GM12878 (cell line): ENCODE measurements around the gene TCP11L1. TPM values are rescaled to one million over a fixed set of nuclear protein-coding genes. Genes with fewer than 3 reads are reported as not detected.
A peak's percentile ranks its signal among the peaks of the same experiment; 100 is the strongest.

Experiments used
- ATAC-seq: fragments of 200-7000 bp; cut with Tn5 transposase; 3 replicates; pipeline ENCODE4 v1.9.1; 2020; ENCODE audit warnings: mild to moderate bottlenecking, moderate library complexity
- BruUV-seq: library from RNA; stranded (reverse); fragments of 400-500 nt; replicated peaks from 2 replicates; lab custom pipeline; 2021; lab: Mats Ljungman, UMichigan
- CTCF ChIA-PET: fragments of 300-600 bp; sonication (Branson Sonifier 250); formaldehyde crosslinking; extraction: SDS; loops from one replicate; lab custom pipeline; 2021; ENCODE audit warnings: inconsistent platforms; lab: Yijun Ruan, JAX
- POLR2A ChIA-PET: fragments of 350-600 bp; formaldehyde crosslinking; extraction: SDS; loops from one replicate; lab custom pipeline; 2021; ENCODE audit warnings: inconsistent platforms; lab: Charles Lee
- RAD21 ChIA-PET: fragments of 300-600 bp; sonication (Branson Sonifier 250); formaldehyde crosslinking; loops from one replicate; lab custom pipeline; 2023; ENCODE audit warnings: antibody characterized with exemption; ENCODE audit not compliant: unreplicated experiment; lab: Charles Lee
- SMC1A ChIA-PET: fragments of 300-600 bp; sonication (Branson Sonifier 250); formaldehyde crosslinking; loops from one replicate; lab custom pipeline; 2023; ENCODE audit not compliant: unreplicated experiment, uncharacterized antibody; lab: Charles Lee
- DNase-seq: peaks from one replicate; pipeline ENCODE4 v3.0.0-alpha.2; 2011; ENCODE audit warnings: low read depth, low spot score
- FAIRE-seq: peaks from 3 replicates; lab custom pipeline; 2011; peaks lifted over from hg19 to GRCh38; lab: Jason Lieb, UNC
- H2AFZ ChIP-seq: 2 replicates; pipeline ENCODE4 v1.6.0; 2011; ENCODE audit warnings: low read depth, low read length, control low read depth; ENCODE audit not compliant: control insufficient read depth
- H3K27ac ChIP-seq: 2 replicates; pipeline ENCODE4 v1.5.1; 2011; ENCODE audit warnings: control low read depth; ENCODE audit not compliant: control insufficient read depth, insufficient read depth
- H3K27me3 ChIP-seq, 2 experiments: replicated peaks in 1 of 2; 2 replicates each; pipeline versions ENCODE4 v1.6.0 to v1.6.1; 2011; ENCODE audit warnings: low read length in 1 of 2; ENCODE audit not compliant: control insufficient read depth in 2 of 2, insufficient read depth in 2 of 2
- H3K36me3 ChIP-seq, 2 experiments: 2 replicates each; pipeline ENCODE4 v1.5.1; 2011; ENCODE audit warnings: low read length in 1 of 2; ENCODE audit not compliant: control insufficient read depth in 2 of 2, insufficient read depth in 2 of 2
- H3K4me1 ChIP-seq: 2 replicates; pipeline ENCODE4 v1.6.1; 2011; ENCODE audit warnings: mild to moderate bottlenecking, low read length, moderate library complexity, mixed read lengths; ENCODE audit not compliant: control insufficient read depth, insufficient read depth
- H3K4me2 ChIP-seq: 2 replicates; pipeline ENCODE4 v1.6.0; 2011; ENCODE audit warnings: control low read depth; ENCODE audit not compliant: control insufficient read depth, insufficient read depth
- H3K4me3 ChIP-seq: fragments of 200-600 bp; sonication (generic); 2 replicates; pipeline ENCODE4 v1.5.1; 2016
- H3K79me2 ChIP-seq: 2 replicates; pipeline ENCODE4 v1.6.0; 2011; ENCODE audit warnings: low read length; ENCODE audit not compliant: control insufficient read depth, insufficient read depth
- H3K9ac ChIP-seq: 2 replicates; pipeline ENCODE4 v1.8.0; 2011; ENCODE audit warnings: low read length, control low read depth, mixed read lengths; ENCODE audit not compliant: control insufficient read depth, insufficient read depth
- H3K9me3 ChIP-seq: replicated peaks from 3 replicates; pipeline ENCODE4 v1.5.1; 2011; ENCODE audit warnings: mild to moderate bottlenecking, low read length; ENCODE audit not compliant: control insufficient read depth, insufficient read depth
- H4K20me1 ChIP-seq: 2 replicates; pipeline ENCODE4 v1.6.0; 2011; ENCODE audit not compliant: control insufficient read depth, insufficient read depth
- BHLHE40 ChIP-seq, 2 experiments: fragments of 450-650 bp in 1 of 2; IDR thresholded peaks; 2 replicates each; pipeline ENCODE4 v1.6.1; 2011 to 2017; ENCODE audit warnings: low read depth in 2 of 2, borderline replicate concordance in 1 of 2, improper control_type of control experiment in 1 of 2, low read length in 1 of 2, mild to moderate bottlenecking in 1 of 2
- BMI1 ChIP-seq: fragments of 450-650 bp; IDR thresholded peaks from 2 replicates; pipeline ENCODE4 v1.6.1; 2016; ENCODE audit warnings: mild to moderate bottlenecking, moderate library complexity, borderline replicate concordance
- CBX3 ChIP-seq: fragments of 200-600 bp; sonication (generic); IDR thresholded peaks from 2 replicates; pipeline ENCODE4 v1.6.1; 2016; ENCODE audit warnings: low read depth, borderline replicate concordance
- CHD1 ChIP-seq: IDR thresholded peaks from 2 replicates; pipeline ENCODE4 v1.6.1; 2012; ENCODE audit warnings: low read depth, low read length, improper control_type of control experiment
- CHD4 ChIP-seq: fragments of 200-600 bp; sonication (generic); IDR thresholded peaks from 2 replicates; pipeline ENCODE4 v1.6.1; 2016; ENCODE audit warnings: mild to moderate bottlenecking
- HDGF ChIP-seq: fragments of 450-650 bp; IDR thresholded peaks from 2 replicates; pipeline ENCODE4 v1.6.1; 2016; ENCODE audit warnings: antibody characterized with exemption
- KDM1A ChIP-seq: fragments of 200-600 bp; sonication (generic); IDR thresholded peaks from 2 replicates; pipeline ENCODE4 v1.6.1; 2016; ENCODE audit warnings: borderline replicate concordance
- MEF2A ChIP-seq: IDR thresholded peaks from 2 replicates; pipeline ENCODE4 v1.6.1; 2011; ENCODE audit warnings: low read depth, mild to moderate bottlenecking, low read length, moderate library complexity; ENCODE audit not compliant: insufficient read depth
- MEF2B ChIP-seq: fragments of 450-650 bp; IDR thresholded peaks from 2 replicates; pipeline ENCODE4 v1.6.1; 2018; ENCODE audit warnings: mild to moderate bottlenecking, moderate library complexity; ENCODE audit not compliant: partially characterized antibody, poor library complexity, severe bottlenecking
- MYB ChIP-seq: fragments of 150-350 bp; IDR thresholded peaks from 2 replicates; pipeline ENCODE4 v1.6.1; 2014; ENCODE audit warnings: mild to moderate bottlenecking, low read depth, low read length, borderline replicate concordance
- RELA ChIP-seq: fragments of 450-650 bp; IDR thresholded peaks from 2 replicates; pipeline ENCODE4 v1.8.0; 2014; ENCODE audit warnings: borderline replicate concordance; ENCODE audit not compliant: partially characterized antibody
- RUNX3 ChIP-seq: IDR thresholded peaks from 2 replicates; pipeline ENCODE4 v1.6.1; 2012; ENCODE audit warnings: low read length, inconsistent platforms
- SMC3 ChIP-seq: IDR thresholded peaks from 2 replicates; pipeline ENCODE4 v1.6.1; 2011; ENCODE audit warnings: low read length, improper control_type of control experiment, borderline replicate concordance
- SREBF1 ChIP-seq: IDR thresholded peaks from 2 replicates; pipeline ENCODE4 v1.6.1; 2012; ENCODE audit warnings: mild to moderate bottlenecking, low read length
- SUZ12 ChIP-seq: fragments of 200-600 bp; sonication (generic); IDR thresholded peaks from one replicate; pipeline ENCODE4 v1.6.1; 2018; ENCODE audit warnings: antibody characterized with exemption, mild to moderate bottlenecking; ENCODE audit not compliant: unreplicated experiment
- ZNF207 ChIP-seq: fragments of 450-650 bp; IDR thresholded peaks from 2 replicates; pipeline ENCODE4 v1.6.1; 2014; ENCODE audit warnings: antibody characterized with exemption, mild to moderate bottlenecking, borderline replicate concordance
- WGBS: methylation state at CpG from one replicate; pipeline ENCODE4 v1.1.6; 2016; ENCODE audit warnings: low lambda C conversion rate; ENCODE audit not compliant: insufficient replicate concordance, insufficient coverage; ENCODE audit errors: missing lambda C conversion rate; 5-methylcytosine and 5-hydroxymethylcytosine counted together
- in situ Hi-C: fragments of 300-500 bp; cut with MboI; formaldehyde crosslinking; loops from 9 replicates; pipeline ENCODE4 v1.14.3; 2018; ENCODE audit warnings: mixed read lengths
- intact Hi-C: fragments of 100-400 bp; cut with micrococcal nuclease; formaldehyde crosslinking; loops from one replicate; pipeline ENCODE4 v1.14.2; 2022; ENCODE audit not compliant: unreplicated experiment
- polyA plus RNA-seq, 11 experiments: library from polyadenylated mRNA; depleted of rRNA in 4 of 11; unstranded in 6 of 11; stranded (reverse) in 5 of 11; fragments of >200 nt; fragmentation: Nextera tagmentation in 4 of 11; fragmentation: Illumina TruSeq in 1 of 11; extraction: Ambion mirVana in 4 of 11; extraction: Trizol in 1 of 11; gene quantifications; 1 replicate in 1 of 11; 2 replicates in 10 of 11; pipeline versions ENCODE4 v1.2.1 to v1.2.3, GENCODE V29; 2011 to 2016; ENCODE audit warnings: inconsistent platforms in 2 of 11, missing spikeins in 2 of 11, low read depth in 1 of 11
- total RNA-seq, 4 experiments: library from RNA; depleted of rRNA in 3 of 4; stranded (reverse); fragments of >200 nt in 3 of 4; fragmentation: Illumina TruSeq in 1 of 4; extraction: Trizol in 1 of 4; gene quantifications; 2 replicates each; pipeline versions ENCODE4 v1.2.1 to v1.2.3, GENCODE V29; 2013 to 2021
- TF ChIP-seq, protein P1 (sequence below): fragments of 450-650 bp; IDR thresholded peaks from 2 replicates; pipeline ENCODE4 v1.6.1; 2017; ENCODE audit warnings: mild to moderate bottlenecking
- TF ChIP-seq, protein P2 (sequence below): IDR thresholded peaks from 2 replicates; pipeline ENCODE4 v1.6.1; 2011; ENCODE audit warnings: borderline replicate concordance, low read depth, mild to moderate bottlenecking, moderate library complexity, mixed read lengths, low read length; ENCODE audit not compliant: insufficient read depth; ENCODE audit errors: extremely low read length
- TF ChIP-seq, protein P3 (sequence below): IDR thresholded peaks from 2 replicates; pipeline ENCODE4 v1.6.1; 2011; ENCODE audit warnings: borderline replicate concordance, low read depth, mild to moderate bottlenecking, moderate library complexity, low read length; ENCODE audit not compliant: insufficient read depth, poor library complexity, severe bottlenecking

TCP11L1 gene
- total and polyA plus RNA-seq, 10 of the 15 experiments (the other 5 are each of a cell fraction or from before 2014, with no cell fraction given), result 5.3 to 15.7 (median 13.0) TPM

DNA sequence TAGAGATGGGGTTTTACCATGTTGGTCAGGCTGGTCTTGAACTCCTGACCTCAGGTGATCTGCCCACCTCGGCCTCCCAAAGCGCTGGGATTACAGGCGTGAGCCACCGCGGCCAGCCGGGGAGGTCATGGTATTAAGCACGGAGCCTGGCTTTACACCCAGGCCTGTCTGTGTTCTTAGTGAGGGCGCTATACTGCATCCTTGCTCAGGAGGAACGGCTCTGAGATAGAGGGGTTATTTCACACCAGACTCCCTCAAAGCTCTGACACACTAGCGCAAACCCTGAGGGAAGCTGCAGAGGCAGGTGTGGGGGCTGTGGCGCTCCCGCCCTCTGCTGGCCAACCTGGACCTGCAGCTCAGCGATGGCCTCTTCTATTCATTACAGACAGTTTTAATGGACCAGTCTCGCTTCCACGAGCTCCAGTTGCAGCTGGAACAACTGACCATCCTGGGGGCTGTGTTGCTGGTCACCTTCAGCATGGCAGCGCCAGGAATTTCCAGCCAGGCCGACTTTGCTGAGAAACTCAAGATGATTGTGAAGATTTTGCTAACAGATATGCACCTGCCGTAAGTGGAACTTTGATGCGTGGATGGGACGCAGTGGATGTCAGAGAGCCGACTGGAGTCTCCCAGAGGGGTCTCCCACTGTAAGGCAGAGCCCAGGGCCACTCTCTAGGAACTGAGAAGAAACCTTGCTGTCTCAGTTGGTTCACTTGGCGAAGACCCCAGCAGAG, 26.2 kb downstream of the TCP11L1 start:
- Histone ChIP-seq H3K27me3 (no peaks in the 10 kb centered on the region), H3K4me2 (no peak overlapping the region), H3K4me3 (no peak overlapping the region), H3K9ac (no peak overlapping the region), H3K4me1 (peaks cover 40% of the 10 kb centered on the region), H4K20me1 (no peaks in the 10 kb centered on the region), H3K9me3 (no peaks in the 10 kb centered on the region), H3K79me2 (no peaks in the 10 kb centered on the region), H2AFZ (no peak overlapping the region), H3K36me3 (peaks cover 5 to 8% of the 10 kb centered on the region in 2 experiments), H3K27ac (no peak overlapping the region)
- SMC1A ChIA-PET, result interaction anchor here (0.7 to 11.0 kb wide), 26 partner anchors 10 to 275 kb away, joined by 3 to 141 read pairs (median 6); partner anchors contain the start of genes QSER1 and TCP11L1
- in situ Hi-C loops, result loop anchor here (10.0 kb wide), 1 partner anchor 261 kb away; no protein-coding TSS in a partner anchor
- intact Hi-C loops, result loop anchor here (1.0 to 2.0 kb wide), 3 partner anchors 55 to 257 kb away; no protein-coding TSS in a partner anchor
- FAIRE-seq, result peak; percentile 52
- no TSS peak for BruUV-seq
- RAD21 ChIA-PET, result interaction anchor here (0.9 to 6.8 kb wide), 21 partner anchors 22 to 259 kb away, joined by 3 to 144 read pairs (median 6); partner anchors contain the start of genes CSTF3, QSER1 and TCP11L1
- DNase-seq, result no peak
- 63% methylated on average over 22 of the region's 22 CpGs for WGBS
- CTCF ChIA-PET, result interaction anchor here (0.6 to 10.8 kb wide), 60 partner anchors 10 to 650 kb away, joined by 3 to 144 read pairs (median 4); partner anchors contain the start of genes CCDC73, CSTF3, DEPDC7 and QSER1
- ATAC-seq, result peak; percentile 84
- POLR2A ChIA-PET, result interaction anchor here (0.6 to 3.0 kb wide), 4 partner anchors 44 to 106 kb away, joined by 3 to 9 read pairs (median 4); no protein-coding TSS in a partner anchor
- TF ChIP-seq MEF2B (no peak), BHLHE40 (IDR thresholded peaks at IDR 0.05; ENCODE audit: borderline replicate concordance in 1 of 2, low read depth in 2 of 2, low read length in 1 of 2) (peak in 1 of 2 experiments; percentile 38; a peak in 1 of 4 replicates), CBX3 (no peak), MEF2A (0 out of 2 replicates have a peak, but pooled peaks have one; percentile 44), ZNF207 (no peak), KDM1A (no peak), CHD1 (no peak), HDGF (peak; percentile 63; the same call in 1 of the 2 replicates), SUZ12 (no peak), RUNX3 (no peak), SMC3 (peak; percentile 95), CHD4 (no peak), BMI1 (no peak), MYB (no peak), RELA (no peak), SREBF1 (no peak)
- TF ChIP-seq, protein P1, sequence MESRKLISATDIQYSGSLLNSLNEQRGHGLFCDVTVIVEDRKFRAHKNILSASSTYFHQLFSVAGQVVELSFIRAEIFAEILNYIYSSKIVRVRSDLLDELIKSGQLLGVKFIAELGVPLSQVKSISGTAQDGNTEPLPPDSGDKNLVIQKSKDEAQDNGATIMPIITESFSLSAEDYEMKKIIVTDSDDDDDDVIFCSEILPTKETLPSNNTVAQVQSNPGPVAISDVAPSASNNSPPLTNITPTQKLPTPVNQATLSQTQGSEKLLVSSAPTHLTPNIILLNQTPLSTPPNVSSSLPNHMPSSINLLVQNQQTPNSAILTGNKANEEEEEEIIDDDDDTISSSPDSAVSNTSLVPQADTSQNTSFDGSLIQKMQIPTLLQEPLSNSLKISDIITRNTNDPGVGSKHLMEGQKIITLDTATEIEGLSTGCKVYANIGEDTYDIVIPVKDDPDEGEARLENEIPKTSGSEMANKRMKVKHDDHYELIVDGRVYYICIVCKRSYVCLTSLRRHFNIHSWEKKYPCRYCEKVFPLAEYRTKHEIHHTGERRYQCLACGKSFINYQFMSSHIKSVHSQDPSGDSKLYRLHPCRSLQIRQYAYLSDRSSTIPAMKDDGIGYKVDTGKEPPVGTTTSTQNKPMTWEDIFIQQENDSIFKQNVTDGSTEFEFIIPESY, result peak; percentile 99
- TF ChIP-seq, protein P2, sequence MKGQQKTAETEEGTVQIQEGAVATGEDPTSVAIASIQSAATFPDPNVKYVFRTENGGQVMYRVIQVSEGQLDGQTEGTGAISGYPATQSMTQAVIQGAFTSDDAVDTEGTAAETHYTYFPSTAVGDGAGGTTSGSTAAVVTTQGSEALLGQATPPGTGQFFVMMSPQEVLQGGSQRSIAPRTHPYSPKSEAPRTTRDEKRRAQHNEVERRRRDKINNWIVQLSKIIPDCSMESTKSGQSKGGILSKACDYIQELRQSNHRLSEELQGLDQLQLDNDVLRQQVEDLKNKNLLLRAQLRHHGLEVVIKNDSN, result no peak
- TF ChIP-seq, protein P3, sequence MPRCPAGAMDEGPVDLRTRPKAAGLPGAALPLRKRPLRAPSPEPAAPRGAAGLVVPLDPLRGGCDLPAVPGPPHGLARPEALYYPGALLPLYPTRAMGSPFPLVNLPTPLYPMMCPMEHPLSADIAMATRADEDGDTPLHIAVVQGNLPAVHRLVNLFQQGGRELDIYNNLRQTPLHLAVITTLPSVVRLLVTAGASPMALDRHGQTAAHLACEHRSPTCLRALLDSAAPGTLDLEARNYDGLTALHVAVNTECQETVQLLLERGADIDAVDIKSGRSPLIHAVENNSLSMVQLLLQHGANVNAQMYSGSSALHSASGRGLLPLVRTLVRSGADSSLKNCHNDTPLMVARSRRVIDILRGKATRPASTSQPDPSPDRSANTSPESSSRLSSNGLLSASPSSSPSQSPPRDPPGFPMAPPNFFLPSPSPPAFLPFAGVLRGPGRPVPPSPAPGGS, result no peak
